ENCODE results near the gene ZBTB38.
A peak's percentile ranks its signal among the peaks of the same experiment; 100 is the strongest.

Gene ZBTB38

GRCh38 chr3:141390747-141391146 is 22.4 kb downstream of the ZBTB38 start:
- DNase-seq, result no peak

- no peak for DNase-seq
These were observed 23.1 kb downstream of the ZBTB38 start for GRCh38 chr3:141391298-141391990.

- DNase-seq, result no peak
These were observed 23.6 kb downstream of the ZBTB38 start for GRCh38 chr3:141391991-141392316.

- DNase-seq, result no peak
These were observed 24.1 kb downstream of the ZBTB38 start for GRCh38 chr3:141392416-141392815.

GRCh38 chr3:141392897-141393734 is 24.8 kb downstream of the ZBTB38 start:
- no peak for DNase-seq

GRCh38 chr3:141393735-141394076 is 25.4 kb downstream of the ZBTB38 start:
- no peak for DNase-seq

- DNase-seq, result no peak
These were observed 26.3 kb downstream of the ZBTB38 start for GRCh38 chr3:141394560-141394959.

- no peak for DNase-seq
These were observed 26.8 kb downstream of the ZBTB38 start for GRCh38 chr3:141395005-141395589.

- no peak for DNase-seq
These were observed 29.7 kb downstream of the ZBTB38 start for GRCh38 chr3:141397996-141398395.

GRCh38 chr3:141399200-141399599 is 30.9 kb downstream of the ZBTB38 start:
- no peak for DNase-seq

- no peak for DNase-seq
These were observed 32.0 kb downstream of the ZBTB38 start for GRCh38 chr3:141400073-141400971.

GRCh38 chr3:141401095-141401494 is 32.8 kb downstream of the ZBTB38 start:
- DNase-seq, result no peak

- DNase-seq, result no peak
These were observed 33.5 kb downstream of the ZBTB38 start for GRCh38 chr3:141401573-141402475.

GRCh38 chr3:141402476-141403171 is 34.3 kb downstream of the ZBTB38 start:
- no peak for DNase-seq

- no peak for DNase-seq
These were observed 35.3 kb downstream of the ZBTB38 start for GRCh38 chr3:141403576-141403975.

- DNase-seq, result no peak
These were observed 36.7 kb downstream of the ZBTB38 start for GRCh38 chr3:141405025-141405424.

- no peak for DNase-seq
These were observed 37.3 kb downstream of the ZBTB38 start for GRCh38 chr3:141405591-141405990.

GRCh38 chr3:141406265-141406664 is 38.0 kb downstream of the ZBTB38 start:
- DNase-seq, result no peak

GRCh38 chr3:141407047-141407446 is 38.7 kb downstream of the ZBTB38 start:
- DNase-seq, result peak; percentile 85

- no peak for DNase-seq
These were observed 39.5 kb downstream of the ZBTB38 start for GRCh38 chr3:141407825-141408224.

- no peak for DNase-seq
These were observed 40.3 kb downstream of the ZBTB38 start for GRCh38 chr3:141408596-141408995.

- DNase-seq, result no peak
These were observed 41.6 kb downstream of the ZBTB38 start for GRCh38 chr3:141409940-141410241.

All from amniotic stem cell (primary cell).